Stimulated activated CD4-positive, alpha-beta T cell treated with anti-CD3 and anti-CD28 coated beads, Interleukin-1b, Interleukin-23, amount 100 ng/mL, for 4 hours (primary cell): Measurements from ENCODE around the gene GTF2I.
"Not testable (repeated sequence)": the region's sequence is repeated elsewhere in the genome, so short reads cannot be mapped to it uniquely, and the experiment has no call there.

ENCODE experiments used
- DNase-seq, 2 donors: peaks; one replicate each; pipeline ENCODE4 v3.0.0-alpha.2; 2020; ENCODE audit warnings: low read depth in 2 of 2

GTF2I gene

GRCh38 chr7:74657692-74658177 is at the start of gene GTF2I:
Gene GTF2I, plus strand, starts transcription at chr7:74657718. Its CDS starts 31,411 bp downstream, at chr7:74689129.
- DNase-seq: no peak

GRCh38 chr7:74612015-74612829 is 45.3 kb upstream of the GTF2I start:
- no peak for DNase-seq

- no peak for DNase-seq
Measured at GRCh38 chr7:74615933-74616780, 41.4 kb upstream of the GTF2I start.

- peak in 1 of 2 donors; percentile 12 for DNase-seq
Measured at GRCh38 chr7:74617180-74617744, 40.3 kb upstream of the GTF2I start.

GRCh38 chr7:74619235-74619860 is 38.2 kb upstream of the GTF2I start:
- no peak for DNase-seq

- DNase-seq: no peak
Measured at GRCh38 chr7:74622228-74622749, 35.2 kb upstream of the GTF2I start.

GRCh38 chr7:74623135-74623534 is 34.4 kb upstream of the GTF2I start:
- DNase-seq: no peak

- no peak for DNase-seq
Measured at GRCh38 chr7:74625446-74625845, 32.1 kb upstream of the GTF2I start.

- DNase-seq: no peak
Measured at GRCh38 chr7:74627661-74628411, 29.7 kb upstream of the GTF2I start.

- DNase-seq: no peak
Measured at GRCh38 chr7:74632505-74632904, 25.0 kb upstream of the GTF2I start.

- DNase-seq: no peak
Measured at GRCh38 chr7:74633451-74633921, 24.0 kb upstream of the GTF2I start.

- no peak for DNase-seq
Measured at GRCh38 chr7:74637745-74638144, 19.8 kb upstream of the GTF2I start.

GRCh38 chr7:74650055-74650454 is 7.5 kb upstream of the GTF2I start:
- DNase-seq: peak; percentile 58 to 68

GRCh38 chr7:74650493-74651132 is 6.9 kb upstream of the GTF2I start:
- not testable (repeated sequence) for DNase-seq

- DNase-seq: not testable (repeated sequence)
Measured at GRCh38 chr7:74651133-74651504, 6.4 kb upstream of the GTF2I start.

- no peak for DNase-seq
Measured at GRCh38 chr7:74653686-74654181, 3.8 kb upstream of the GTF2I start.

- no peak for DNase-seq
Measured at GRCh38 chr7:74654811-74655210, 2.7 kb upstream of the GTF2I start.

- DNase-seq: no peak
Measured at GRCh38 chr7:74655324-74655723, 2.2 kb upstream of the GTF2I start.

GRCh38 chr7:74655768-74656440 is 1.6 kb upstream of the GTF2I start:
- DNase-seq: no peak
